Daoy (cell line): ENCODE results near the gene SLC28A1. TPM values are rescaled to one million over a fixed set of nuclear protein-coding genes. Genes with fewer than 3 reads are reported as not detected.

Experiments
- DNase-seq: peaks from one replicate; pipeline ENCODE4 v3.0.0-alpha.2; 2015; ENCODE audit warnings: low read depth
- total RNA-seq: library from RNA; depleted of rRNA; stranded (reverse); fragments of >200 nt; shearing (Covaris generic); gene quantifications from 2 replicates; pipeline ENCODE4 v1.2.3, GENCODE V29; 2014; rRNA removed

SLC28A1 gene
- total RNA-seq, 1 experiment from 2014 or later: not detected

- peak; percentile 68 for DNase-seq
Observed at GRCh38 chr15:84992157-84992944, 107.9 kb downstream of the SLC28A1 start.

Other genes starting within 250 kb of the SLC28A1 start
- 19.3 and 42.7 TPM in 2 replicates for gene WDR73, start 230.4 kb upstream of the SLC28A1 start, total RNA-seq
- gene NMB, start 226.5 kb upstream of the SLC28A1 start, total RNA-seq: 0.30 and 3.4 TPM in 2 replicates
- 109 and 150 TPM in 2 replicates for gene SEC11A, start 168.5 kb upstream of the SLC28A1 start, total RNA-seq
- gene ZNF592, start 136.1 kb upstream of the SLC28A1 start, total RNA-seq: 1.4 and 2.1 TPM in 2 replicates
- gene ALPK3, start 67.3 kb upstream of the SLC28A1 start, total RNA-seq: 0.11 and 0.24 TPM in 2 replicates
- 3.7 and 4.9 TPM in 2 replicates for gene PDE8A, start 97.2 kb downstream of the SLC28A1 start, total RNA-seq